Diencephalon (tissue), 1 donor: ENCODE measurements around the gene SLC39A13. TPM values are rescaled to one million over a fixed set of nuclear protein-coding genes. Genes with fewer than 3 reads are reported as not detected.

Experiments used
- small RNA-seq: library from RNA; depleted of rRNA; stranded (forward); fragments of <200 nt; gene quantifications from one replicate; pipeline ENCODE3, GENCODE V24; 2014
- total RNA-seq: library from RNA; depleted of rRNA; stranded (reverse); fragments of >200 nt; gene quantifications from one replicate; pipeline ENCODE4 v1.2.3, GENCODE V29; 2014

Gene SLC39A13
- 12.5 TPM for total RNA-seq

DNA sequence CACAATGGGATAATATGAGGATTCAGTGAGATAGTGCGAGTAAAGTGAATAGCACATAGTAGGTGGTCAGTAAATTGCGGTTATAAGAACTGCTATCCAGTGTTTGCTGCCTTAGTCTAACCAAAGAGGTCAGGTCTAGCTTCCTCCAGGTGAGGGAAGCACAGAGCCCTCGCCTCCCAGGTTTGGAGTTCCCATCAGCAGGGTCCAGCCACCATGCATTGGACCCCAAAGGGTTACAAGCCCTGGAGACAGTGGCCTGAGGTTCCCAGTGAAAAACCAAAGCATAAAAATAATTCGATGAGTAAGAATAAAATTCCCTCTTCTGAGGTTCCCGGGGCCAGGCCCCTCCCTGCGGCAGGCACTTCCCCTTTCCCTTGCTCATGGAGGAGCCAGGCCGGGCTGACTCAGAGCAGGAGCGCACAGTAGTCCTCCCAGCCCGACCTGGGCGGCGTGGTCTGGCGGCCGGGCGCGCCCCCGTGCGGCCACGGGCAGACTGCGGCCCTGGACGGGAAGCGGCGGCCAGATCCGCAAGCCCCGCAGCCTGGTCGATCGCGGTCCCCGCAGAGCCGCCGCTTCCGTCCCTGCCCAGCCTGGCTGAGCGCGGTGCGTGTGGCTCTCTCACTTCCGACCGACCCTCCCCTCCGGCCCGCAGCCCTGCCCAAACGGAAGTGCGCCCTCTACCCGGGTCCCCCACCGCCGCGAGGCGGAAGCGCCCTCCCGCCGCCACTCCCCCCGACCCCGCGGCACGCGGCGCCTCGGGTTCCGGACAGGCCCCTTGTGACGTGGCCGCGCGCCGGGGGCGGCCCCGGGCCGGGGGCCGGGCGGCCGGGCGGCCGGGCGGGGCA is at the start of gene SLC39A13:
SLC39A13 (plus strand) TSS at position 845 of the 845 bp plus-strand sequence. CDS start 1,505 bp downstream, outside the sequence.

GRCh38 chr11:47378010-47378835 is 30.2 kb upstream of the SLC39A13 start, which contains the start of gene SPI1:
Gene SPI1 (minus strand): TSS chr11:47378547. CDS start chr11:47378353, 194 bp downstream.

DNA sequence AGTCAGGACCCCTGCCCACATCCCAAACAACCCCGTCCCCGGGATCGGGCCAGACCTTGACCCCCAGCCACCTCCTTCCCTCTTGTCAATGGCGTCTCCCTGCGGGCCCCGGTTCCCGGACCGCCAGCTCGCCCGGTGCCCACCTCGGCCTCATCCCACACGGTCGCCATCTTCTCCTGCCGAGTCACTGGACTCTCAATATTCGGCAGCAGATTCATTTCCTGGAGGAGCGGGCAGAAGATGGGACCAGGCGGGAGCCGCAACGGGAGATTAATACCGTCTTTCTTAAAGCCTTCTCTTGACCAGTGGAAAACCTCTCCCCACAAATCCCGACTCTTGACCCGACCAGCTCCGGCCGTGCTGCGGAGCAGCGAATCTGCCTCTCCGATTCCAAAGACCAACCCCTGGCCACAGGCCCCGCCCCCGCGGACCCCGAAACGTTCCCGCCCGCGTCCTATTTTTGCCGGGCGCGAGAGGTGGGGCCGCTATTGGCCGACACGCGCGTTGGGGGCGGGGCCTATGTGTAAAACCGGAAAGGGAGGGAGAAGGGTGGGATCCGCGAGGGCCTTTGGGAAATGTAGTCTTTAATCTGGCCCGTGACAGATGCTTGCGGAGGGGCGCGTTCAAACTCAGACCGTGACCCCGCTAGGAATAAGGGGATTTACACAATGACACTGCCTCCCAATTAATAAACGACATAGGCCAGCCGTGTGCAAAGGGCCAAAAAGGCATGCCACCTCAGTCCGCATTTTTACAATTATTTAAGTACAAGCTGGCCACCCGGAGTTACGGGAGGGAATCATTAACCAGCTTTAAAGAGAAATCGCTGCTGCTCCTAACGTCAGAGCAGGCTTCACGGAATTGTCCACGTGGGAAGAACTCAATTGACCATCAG is 17.9 kb downstream of the SLC39A13 start, which contains the start of gene PSMC3:
PSMC3 (minus strand) TSS at position 378 of the 895 bp plus-strand sequence; CDS start at position 218, 160 bp downstream.

DNA sequence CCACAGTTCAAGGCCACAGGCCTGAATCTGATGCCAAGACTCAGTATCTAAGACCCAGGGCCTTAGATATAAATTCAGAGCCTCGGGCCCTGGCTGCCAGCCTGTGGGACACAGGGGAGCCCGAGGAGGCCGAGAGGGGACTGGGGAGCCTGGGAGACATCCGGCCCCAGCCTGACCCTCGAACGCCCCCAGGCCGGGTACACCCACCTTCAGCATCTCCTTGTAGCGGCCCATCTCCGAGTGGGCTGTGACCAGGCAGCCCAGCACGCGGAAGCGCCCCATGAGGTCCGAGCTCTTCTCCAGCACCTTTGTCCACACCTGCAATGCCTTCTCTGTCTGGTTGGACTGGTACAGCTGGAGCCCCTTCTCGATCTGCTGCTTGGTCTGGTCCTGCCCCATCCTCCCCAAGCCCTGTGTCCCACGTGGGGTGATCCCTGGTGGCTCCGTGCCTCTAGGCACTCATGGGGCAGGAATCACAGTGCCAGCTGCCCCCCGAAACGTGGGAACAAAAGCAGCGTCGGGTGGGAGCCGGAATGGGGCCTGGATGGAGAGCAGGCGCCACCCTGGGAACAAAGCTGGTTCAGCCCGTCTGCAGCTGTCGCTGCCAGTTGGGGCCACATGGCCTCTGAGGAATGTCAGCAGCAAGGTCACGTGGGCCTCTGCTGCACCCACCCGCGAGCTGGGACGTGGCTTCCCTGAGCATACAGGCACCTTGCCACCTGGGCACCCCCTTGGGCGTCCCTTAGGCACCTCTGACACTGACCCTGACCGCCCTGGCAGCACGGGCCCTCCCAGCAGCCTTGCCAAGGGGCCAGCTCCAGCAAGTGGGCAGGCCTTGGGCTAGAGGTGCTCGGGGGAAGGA is 40.4 kb downstream of the SLC39A13 start, which contains the start of gene RAPSN:
RAPSN (minus strand) TSS at position 571 of the 862 bp plus-strand sequence; CDS start at position 399, 172 bp downstream.

Small RNA genes lying within 50 kb of the gene (small RNA-seq; reads per million reads assigned to genes)
- gene MIR4487 = not detected

Other genes with a start within 250 kb of the SLC39A13 start
- 117 TPM for gene ARFGAP2, start 231.7 kb upstream of the SLC39A13 start, total RNA-seq
- gene PACSIN3, start 222.2 kb upstream of the SLC39A13 start, total RNA-seq = 3.5 TPM
- 3.7 TPM for gene DDB2, start 193.6 kb upstream of the SLC39A13 start, total RNA-seq
- 43.1 TPM for gene ACP2, start 159.8 kb upstream of the SLC39A13 start, total RNA-seq
- 11.5 TPM for gene NR1H3, start 150.6 kb upstream of the SLC39A13 start, total RNA-seq
- 89.0 TPM for gene MADD, start 138.5 kb upstream of the SLC39A13 start, total RNA-seq
- not detected for gene MYBPC3, start 55.9 kb upstream of the SLC39A13 start, total RNA-seq
- gene SPI1, start 30.0 kb upstream of the SLC39A13 start, total RNA-seq = 1.8 TPM
- 108 TPM for gene PSMC3, start 17.8 kb downstream of the SLC39A13 start, total RNA-seq
- not detected for gene RAPSN, start 40.5 kb downstream of the SLC39A13 start, total RNA-seq
- gene CELF1, start 144.5 kb downstream of the SLC39A13 start, total RNA-seq = 188 TPM
- gene PTPMT1, start 157.0 kb downstream of the SLC39A13 start, total RNA-seq = 29.5 TPM
- 32.3 TPM for gene KBTBD4, start 170.4 kb downstream of the SLC39A13 start, total RNA-seq
- 59.7 TPM for gene NDUFS3, start 170.5 kb downstream of the SLC39A13 start, total RNA-seq
- gene FAM180B, start 178.1 kb downstream of the SLC39A13 start, total RNA-seq = not detected
- gene C1QTNF4, start 185.8 kb downstream of the SLC39A13 start, total RNA-seq = 33.2 TPM
- 98.7 TPM for gene MTCH2, start 234.0 kb downstream of the SLC39A13 start, total RNA-seq